T-helper 9 cell (primary cell): ENCODE data around the gene ADSL.

Experiments
- DNase-seq: peaks from one replicate; pipeline ENCODE4 v3.0.0-alpha.2; 2020

The ADSL gene

GRCh38 chr22:40406063-40406890, 60.0 kb downstream of the ADSL start:
- no peak for DNase-seq

- no peak for DNase-seq
Observed at GRCh38 chr22:40407021-40407761, 60.9 kb downstream of the ADSL start.

GRCh38 chr22:40407831-40408717, 61.8 kb downstream of the ADSL start:
- DNase-seq = no peak

GRCh38 chr22:40408718-40409612, 62.7 kb downstream of the ADSL start:
- DNase-seq = no peak

DNA sequence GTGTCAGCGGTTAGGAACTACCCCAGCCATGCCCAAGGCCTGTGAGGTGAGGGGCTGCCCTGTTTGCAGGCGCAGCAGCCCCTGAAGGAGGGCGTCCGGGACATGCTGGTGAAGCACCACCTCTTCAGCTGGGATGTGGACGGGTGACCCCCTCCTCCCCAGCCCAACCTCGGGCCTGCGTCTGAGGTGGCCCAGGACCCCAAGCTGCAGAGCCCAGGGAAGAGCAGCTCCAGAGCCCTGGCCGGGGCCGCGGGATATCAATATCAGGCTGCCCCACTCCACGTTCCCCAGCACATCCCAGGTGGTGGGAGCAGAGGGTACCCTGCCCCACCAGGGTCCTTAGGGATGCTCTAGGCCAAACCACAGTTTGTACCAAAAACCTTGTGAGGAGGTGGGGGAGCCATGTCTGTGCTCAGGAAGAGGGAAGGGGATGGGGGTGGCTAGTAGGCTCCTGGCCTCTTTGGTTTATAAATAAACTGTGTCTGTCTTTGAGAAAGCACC, 63.4 kb downstream of the ADSL start:
- no peak for DNase-seq

GRCh38 chr22:40410272-40410671, 64.0 kb downstream of the ADSL start:
- DNase-seq = no peak

- DNase-seq = no peak
Observed at GRCh38 chr22:40410731-40411505, 64.6 kb downstream of the ADSL start.

DNA sequence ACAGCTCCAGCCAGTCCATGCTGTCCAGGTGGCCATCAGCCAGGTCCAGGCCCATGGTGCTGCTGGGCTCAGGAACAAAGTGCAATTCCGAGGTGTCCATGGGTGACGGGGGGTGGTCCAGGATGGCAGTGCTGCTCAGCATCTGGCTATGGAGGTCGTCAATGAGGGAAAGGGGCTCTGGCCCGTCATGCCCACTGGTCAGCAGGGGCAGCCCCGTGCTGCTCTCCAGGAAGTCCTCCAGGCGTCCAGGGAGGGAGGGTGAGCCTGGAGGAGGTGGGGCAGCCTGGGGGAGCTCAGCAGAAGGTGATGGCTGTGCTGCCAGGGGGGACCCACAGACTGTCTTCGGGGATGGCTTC, 65.2 kb downstream of the ADSL start:
- DNase-seq = no peak

- no peak for DNase-seq
Observed at GRCh38 chr22:40412441-40412840, 66.1 kb downstream of the ADSL start.

DNA sequence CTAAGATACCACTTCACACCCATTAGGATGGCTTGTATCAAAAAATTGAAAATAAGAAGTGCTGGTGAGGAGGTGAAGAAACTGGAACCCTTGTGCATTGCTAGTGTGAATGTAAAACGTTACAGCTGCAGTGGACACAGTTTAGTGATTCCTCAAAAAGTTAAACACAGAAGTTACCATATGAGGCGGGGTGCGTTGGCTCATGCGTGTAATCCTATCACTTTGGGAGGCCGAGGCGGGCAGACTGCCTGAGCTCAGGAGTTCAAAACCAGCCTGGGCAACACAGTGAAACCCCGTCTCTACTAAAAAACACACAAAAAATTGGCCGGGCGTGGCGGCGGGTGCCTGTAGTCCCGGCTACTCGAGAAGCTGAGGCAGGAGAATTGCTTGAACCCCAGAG, 67.6 kb downstream of the ADSL start:
- no peak for DNase-seq

- DNase-seq = no peak
Observed at GRCh38 chr22:40414311-40414710, 68.0 kb downstream of the ADSL start.

DNA sequence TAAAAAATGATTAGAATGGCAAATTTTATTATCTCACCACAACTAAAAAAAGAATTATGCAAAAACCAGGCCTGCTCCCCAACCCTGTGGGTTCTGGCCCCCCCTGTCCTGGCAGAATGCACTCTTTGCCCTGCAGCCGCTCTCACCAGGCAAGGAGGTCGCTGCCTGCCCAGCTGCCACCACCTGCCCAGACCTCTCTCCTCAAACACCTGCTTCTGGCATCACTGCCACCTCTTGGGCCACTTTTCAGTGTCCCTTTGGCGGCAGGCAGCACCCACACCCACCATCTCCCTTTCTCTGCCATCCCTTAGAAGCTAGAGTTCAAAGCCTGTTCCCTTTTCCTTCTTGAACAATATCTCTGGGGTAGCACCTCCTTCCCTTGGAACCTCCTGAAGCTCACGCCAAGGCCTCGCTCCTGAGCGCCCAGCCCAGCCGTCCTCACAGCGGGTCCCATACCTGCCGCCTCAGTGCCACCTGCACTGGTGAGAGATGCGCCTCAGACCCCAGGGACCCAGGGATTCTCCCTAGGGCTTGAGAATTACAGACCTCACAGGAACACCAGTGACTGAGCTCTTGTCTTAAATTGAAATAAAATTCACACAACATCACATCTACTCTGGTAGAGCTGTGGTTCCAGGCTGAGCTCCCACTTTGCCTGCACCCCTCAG, 68.7 kb downstream of the ADSL start:
- DNase-seq = no peak

GRCh38 chr22:40415531-40416266, 69.4 kb downstream of the ADSL start:
- DNase-seq = no peak

DNA sequence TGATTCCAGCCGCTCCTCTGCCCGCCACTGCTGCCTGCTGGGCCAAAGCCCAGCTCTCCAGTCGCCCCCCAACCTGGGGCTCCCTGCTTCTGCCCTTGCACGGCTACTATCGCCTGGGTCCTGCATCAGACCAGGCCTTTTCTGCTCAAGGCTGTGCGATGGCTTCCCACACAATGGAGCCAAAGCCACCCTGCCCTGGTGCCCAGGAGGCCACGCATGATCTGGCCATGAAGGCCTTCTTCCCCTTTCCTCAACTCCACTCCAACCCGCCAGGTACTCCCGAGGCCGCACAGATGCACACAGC, 69.9 kb downstream of the ADSL start:
- DNase-seq = no peak

GRCh38 chr22:40416636-40417035, 70.3 kb downstream of the ADSL start:
- no peak for DNase-seq

DNA sequence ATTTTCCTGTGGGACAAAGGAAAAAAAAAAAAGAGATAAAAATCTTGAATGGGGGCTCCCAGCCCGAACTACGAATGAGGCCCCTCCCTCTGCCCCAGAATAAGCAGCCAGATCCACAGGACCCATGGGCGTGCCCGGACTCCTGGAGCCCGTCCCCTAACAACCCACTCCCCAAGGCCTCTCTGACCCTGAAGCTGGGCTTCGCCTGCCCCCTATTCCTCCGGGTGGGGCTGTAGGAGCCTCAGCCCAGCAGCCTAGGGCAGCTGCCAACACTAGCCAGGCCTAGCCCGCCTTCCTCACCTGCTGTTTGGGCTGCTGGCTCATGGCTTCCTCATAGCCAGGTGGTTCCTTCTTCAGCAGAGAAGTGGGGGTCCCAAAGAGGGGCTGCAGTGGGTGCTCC, 70.7 kb downstream of the ADSL start:
- no peak for DNase-seq

DNA sequence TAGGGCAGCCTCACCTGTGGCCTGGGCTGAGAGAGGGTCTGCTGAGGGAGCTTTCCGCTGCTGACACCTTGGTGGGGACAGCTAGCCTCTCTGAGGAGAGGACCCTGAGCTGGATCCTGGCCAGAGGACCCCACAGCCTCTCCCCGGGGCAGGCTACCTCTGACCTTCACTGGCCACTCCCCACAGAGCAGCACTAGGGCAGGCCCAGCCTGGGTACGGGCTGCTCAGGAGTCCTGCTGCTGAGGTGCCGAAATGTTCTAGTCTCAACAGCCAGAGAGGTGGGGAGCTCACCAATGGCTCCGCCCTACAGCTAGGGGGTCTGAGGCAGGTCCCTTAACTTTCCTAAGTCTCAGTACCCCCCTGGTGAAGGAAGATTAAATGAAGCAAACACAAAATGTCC, 71.6 kb downstream of the ADSL start:
- DNase-seq = no peak

DNA sequence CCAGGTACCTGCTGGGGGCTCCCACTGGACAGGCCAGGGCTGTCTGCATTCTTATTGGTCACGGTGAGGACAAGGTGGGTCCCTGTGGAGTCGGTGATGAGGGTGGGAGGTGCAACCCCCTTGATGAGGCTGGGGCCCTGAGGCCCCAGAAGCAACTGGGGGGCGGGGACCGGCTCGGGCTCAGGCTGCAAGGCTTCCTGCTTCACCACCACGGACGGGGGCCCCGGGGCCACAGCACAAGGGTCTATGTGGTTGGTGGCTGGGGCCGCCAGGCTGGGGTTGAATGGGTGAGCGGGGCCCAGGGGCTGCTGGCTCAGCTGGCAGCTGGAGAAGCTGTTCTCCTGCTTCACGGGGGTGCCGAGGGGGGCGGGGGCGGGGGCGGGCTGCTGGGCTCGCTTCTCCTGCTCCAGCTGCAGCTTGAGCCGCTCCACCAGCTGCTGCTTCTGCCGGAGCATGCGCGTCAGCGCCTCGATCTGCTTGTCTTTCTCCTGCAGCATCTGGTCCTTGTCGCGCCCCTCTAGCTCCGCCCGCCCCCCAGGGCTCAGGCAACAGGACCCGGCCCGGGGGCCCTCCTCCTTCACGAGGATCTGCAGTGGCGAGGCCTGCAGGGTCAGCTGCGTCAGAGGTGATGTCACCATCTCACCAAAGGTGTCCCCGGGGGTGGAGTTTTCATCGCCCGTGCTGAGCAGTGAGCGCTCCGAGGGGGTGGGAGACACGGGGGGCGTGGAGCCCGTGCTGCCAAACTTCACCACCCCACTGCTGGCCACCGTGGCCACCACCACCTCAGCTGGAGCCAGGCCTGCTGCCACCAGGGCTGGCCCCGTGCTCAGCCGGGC, 72.3 kb downstream of the ADSL start:
- no peak for DNase-seq

DNA sequence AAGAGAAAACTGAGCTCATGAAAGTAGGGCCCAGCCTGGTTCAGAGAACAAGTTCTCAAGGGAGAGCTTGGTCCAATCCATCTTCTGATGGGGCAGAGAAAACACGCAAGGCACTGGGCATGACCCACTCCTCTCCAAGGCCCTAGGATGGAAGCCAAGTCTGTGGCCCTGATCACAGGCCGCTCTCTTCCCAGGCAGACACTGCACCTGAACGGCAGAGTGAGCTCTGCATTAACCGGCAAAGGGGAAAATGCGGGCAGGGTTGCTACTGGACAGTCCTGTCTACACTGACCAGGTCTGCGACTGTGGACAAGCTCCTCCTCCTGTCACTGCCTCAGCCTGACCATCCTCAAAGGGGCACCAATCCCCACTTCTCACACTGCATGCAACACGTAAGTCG, 73.4 kb downstream of the ADSL start:
- DNase-seq = no peak
